ENCODE measurements around the gene MSN. TPM values are rescaled to one million over a fixed set of nuclear protein-coding genes. Genes with fewer than 3 reads are reported as not detected.

Gene MSN
- total RNA-seq, 1 donor from 2014 or later = 57.9 TPM

DNA sequence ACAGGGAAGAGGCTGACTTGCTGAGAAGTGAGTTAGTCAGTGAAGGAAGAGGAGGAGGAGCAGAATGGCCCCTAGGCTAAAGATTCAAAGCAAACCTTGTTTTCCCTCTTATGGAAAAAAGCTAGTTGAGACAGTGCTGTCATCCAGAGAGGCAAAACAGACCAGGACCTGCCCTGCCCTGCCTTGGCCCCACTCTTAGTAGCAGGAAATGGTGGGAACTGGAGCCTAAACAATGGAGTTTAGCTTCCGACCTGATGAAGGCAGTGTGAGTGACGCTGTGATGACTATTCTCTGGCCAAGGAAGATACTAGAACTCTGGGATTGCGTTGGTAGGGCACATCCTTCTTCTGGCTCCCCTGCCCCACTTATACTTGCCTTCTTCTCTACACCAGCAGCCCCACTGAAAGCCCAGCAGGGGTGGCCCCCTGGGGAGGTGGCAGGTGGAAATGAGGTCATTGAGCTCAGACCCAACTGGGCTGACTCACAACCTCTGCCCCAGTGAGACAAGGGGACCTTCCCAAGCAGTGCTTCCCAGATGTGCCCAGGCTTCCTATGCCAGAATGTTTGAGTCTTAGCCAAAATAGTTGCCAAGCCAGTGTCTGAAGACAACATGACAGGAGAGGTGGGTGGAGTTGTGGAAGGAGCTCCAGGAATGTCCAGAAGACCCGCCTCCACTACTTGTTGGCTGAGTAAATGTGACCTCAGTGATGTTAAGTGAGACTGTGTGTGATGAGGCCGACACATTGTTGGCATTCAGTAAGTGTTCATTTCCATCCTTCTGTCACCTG lies 38.8 kb downstream of the MSN start:
- Histone ChIP-seq H3K9ac (ENCODE audit: low read depth in 1 of 3, low read length in 3 of 3) (no peak overlapping the region), H3K4me3 (ENCODE audit: low read length in 3 of 3) (no peak overlapping the region), H3K27me3 (ENCODE audit: control insufficient read depth in 3 of 3, insufficient read depth in 3 of 3, low read length in 3 of 3) (no peaks in the 10 kb centered on the region)

DNA sequence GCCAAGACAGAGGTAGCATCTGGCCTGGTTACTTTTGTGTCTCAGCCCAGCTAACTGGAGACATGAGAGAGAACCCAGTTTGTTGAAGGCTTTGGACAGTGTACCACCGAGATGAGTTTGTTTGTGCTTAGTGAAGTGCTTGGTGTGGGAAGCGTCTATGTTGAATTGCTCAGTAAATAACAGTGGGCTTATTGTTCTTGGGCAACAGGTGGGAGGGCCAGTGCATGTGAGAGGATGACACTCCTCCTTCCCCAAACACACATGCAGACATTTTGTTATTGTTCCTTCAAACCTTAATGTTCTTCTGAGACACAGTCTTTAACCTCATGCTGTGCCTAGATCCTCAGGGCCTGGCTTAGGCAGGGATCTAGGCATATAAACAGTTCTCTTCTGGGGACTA lies 39.7 kb downstream of the MSN start:
- peaks cover 21 to 33% (median 24%) of the 10 kb centered on the region in 3 donors for H3K4me1 ChIP-seq (ENCODE audit: control insufficient read depth in 3 of 3, insufficient read depth in 3 of 3, low read length in 3 of 3)

More for the DNA sequence above, 38.8 kb downstream of the MSN start:
- no peaks in the 10 kb centered on the region for H3K9me3 ChIP-seq (ENCODE audit: control insufficient read depth in 3 of 3, low read length in 3 of 3)
- peaks cover 21 to 39% (median 25%) of the 10 kb centered on the region in 3 donors for H3K4me1 ChIP-seq (ENCODE audit: control insufficient read depth in 3 of 3, insufficient read depth in 3 of 3, low read length in 3 of 3)
- no peaks in the 10 kb centered on the region for H3K36me3 ChIP-seq (ENCODE audit: control insufficient read depth in 3 of 3, insufficient read depth in 3 of 3, low read length in 3 of 3)
- peak overlapping the region; percentile 62 for H3K27ac ChIP-seq (ENCODE audit: low read depth, low read length)

DNA sequence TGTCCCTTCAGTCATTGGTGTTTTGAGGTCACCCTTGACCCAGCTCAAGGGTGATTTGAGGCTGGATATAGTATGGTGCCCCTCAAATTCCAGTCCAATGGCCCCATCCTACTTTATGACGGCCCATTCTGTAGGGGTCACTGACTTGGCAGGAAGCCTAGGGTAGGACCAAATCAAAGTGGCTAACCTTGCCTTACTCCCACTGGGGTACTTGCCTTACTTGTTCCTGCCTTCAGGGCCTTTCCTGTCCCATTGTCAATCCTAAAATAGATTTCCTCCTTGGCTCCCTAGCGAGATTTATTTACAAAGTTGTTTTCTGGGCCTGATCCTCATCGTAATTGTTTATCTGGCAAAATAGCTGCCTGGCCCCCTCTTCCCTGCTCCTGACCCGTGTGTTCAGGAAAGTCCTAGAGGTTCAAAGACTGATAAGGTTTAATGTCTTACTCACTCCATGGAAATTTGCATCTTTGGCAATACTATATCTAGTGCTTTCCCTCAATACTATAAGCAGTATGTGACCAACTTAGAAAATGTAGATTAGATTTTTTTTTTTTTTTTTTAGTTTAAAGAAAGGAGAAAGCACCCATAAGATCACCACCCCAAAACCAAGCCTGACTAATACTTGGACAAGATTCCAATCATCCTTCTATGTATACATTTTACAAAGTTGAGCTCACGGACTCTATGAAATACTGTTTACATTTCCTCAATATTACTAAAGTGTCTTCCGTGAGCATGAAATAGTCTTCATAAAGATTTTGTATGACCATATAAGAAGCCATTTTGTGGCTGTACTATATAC lies 44.8 kb downstream of the MSN start:
- no peak overlapping the region for H3K9ac ChIP-seq (ENCODE audit: low read depth in 1 of 3, low read length in 3 of 3)
- no peaks in the 10 kb centered on the region for H3K27me3 ChIP-seq (ENCODE audit: control insufficient read depth in 3 of 3, insufficient read depth in 3 of 3, low read length in 3 of 3)
- H3K4me3 ChIP-seq (ENCODE audit: low read length in 3 of 3) = no peak overlapping the region
- H3K4me1 ChIP-seq (ENCODE audit: control insufficient read depth in 3 of 3, insufficient read depth in 3 of 3, low read length in 3 of 3) = peaks cover 0 to 2% (median 2%) of the 10 kb centered on the region in 3 donors
- H3K36me3 ChIP-seq (ENCODE audit: control insufficient read depth in 3 of 3, insufficient read depth in 3 of 3, low read length in 3 of 3) = peaks cover 0 to 6% (median 4%) of the 10 kb centered on the region in 3 donors
- H3K27ac ChIP-seq (ENCODE audit: low read depth, low read length) = no peak overlapping the region
- no peaks in the 10 kb centered on the region for H3K9me3 ChIP-seq (ENCODE audit: control insufficient read depth in 3 of 3, low read length in 3 of 3)

More for the DNA sequence above, 39.7 kb downstream of the MSN start:
- no peak overlapping the region for H3K9ac ChIP-seq (ENCODE audit: low read depth in 1 of 3, low read length in 3 of 3)
- H3K36me3 ChIP-seq (ENCODE audit: control insufficient read depth in 3 of 3, insufficient read depth in 3 of 3, low read length in 3 of 3) = no peaks in the 10 kb centered on the region
- H3K9me3 ChIP-seq (ENCODE audit: control insufficient read depth in 3 of 3, low read length in 3 of 3) = no peaks in the 10 kb centered on the region
- H3K27ac ChIP-seq (ENCODE audit: low read depth, low read length) = no peak overlapping the region
- H3K27me3 ChIP-seq (ENCODE audit: control insufficient read depth in 3 of 3, insufficient read depth in 3 of 3, low read length in 3 of 3) = no peaks in the 10 kb centered on the region
- no peak overlapping the region for H3K4me3 ChIP-seq (ENCODE audit: low read length in 3 of 3)

DNA sequence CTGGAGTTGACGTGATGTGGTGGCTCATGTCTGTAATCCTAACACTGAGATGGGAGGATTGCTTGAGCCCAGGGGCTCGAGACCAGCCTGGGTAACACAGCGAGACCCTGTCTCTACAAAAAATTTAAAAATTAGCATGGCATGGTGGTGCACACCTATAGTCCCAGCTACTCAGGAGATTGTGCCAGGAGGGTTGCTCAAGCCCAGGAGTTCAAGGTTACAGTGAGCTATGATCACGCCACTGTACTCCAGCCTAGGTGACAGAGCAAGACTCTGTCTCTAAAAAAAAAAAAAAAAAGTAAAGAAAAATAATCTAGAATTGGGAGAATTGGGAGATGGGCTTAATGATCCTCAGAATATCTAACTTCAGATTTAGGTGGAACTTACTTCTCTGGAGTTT lies 51.1 kb downstream of the MSN start:
- H3K27me3 ChIP-seq (ENCODE audit: control insufficient read depth in 3 of 3, insufficient read depth in 3 of 3, low read length in 3 of 3) = peaks cover 0 to 4% (median 0%) of the 10 kb centered on the region in 3 donors
- H3K36me3 ChIP-seq (ENCODE audit: control insufficient read depth in 3 of 3, insufficient read depth in 3 of 3, low read length in 3 of 3) = peaks cover 4 to 11% (median 10%) of the 10 kb centered on the region in 3 donors
- H3K9ac ChIP-seq (ENCODE audit: low read depth in 1 of 3, low read length in 3 of 3) = no peak overlapping the region
- H3K4me1 ChIP-seq (ENCODE audit: control insufficient read depth in 3 of 3, insufficient read depth in 3 of 3, low read length in 3 of 3) = no peaks in the 10 kb centered on the region
- H3K9me3 ChIP-seq (ENCODE audit: control insufficient read depth in 3 of 3, low read length in 3 of 3) = no peaks in the 10 kb centered on the region
- no peak overlapping the region for H3K4me3 ChIP-seq (ENCODE audit: low read length in 3 of 3)
- no peak overlapping the region for H3K27ac ChIP-seq (ENCODE audit: low read depth, low read length)

DNA sequence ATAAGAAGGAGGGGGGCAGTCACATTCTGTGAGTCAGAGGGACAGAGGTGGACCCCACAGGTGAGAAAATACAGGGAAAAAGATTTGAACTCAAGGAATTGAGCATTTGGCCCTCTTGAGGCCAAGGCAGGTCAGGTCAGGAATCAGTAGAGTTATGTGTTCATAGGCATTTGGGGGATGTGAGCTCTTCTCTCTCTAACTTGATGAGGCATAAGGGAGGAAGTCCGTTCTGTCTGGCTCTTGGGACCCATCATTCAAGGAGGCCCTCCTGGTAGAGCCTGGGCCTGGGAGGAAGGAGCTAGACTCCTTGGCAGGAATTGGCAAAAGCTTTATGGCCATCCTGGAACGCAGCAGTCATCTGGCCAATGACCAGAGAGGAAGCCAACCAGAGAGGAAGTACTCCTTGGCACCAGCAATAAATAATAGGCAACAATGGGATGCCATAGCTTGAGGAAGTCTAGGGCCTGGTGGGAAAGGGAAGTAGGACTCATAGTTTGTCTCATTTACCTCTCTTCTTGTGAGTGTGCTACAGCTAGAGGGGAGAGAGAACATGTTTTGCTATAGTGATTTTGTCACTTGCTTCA lies 53.0 kb downstream of the MSN start:
- H3K9ac ChIP-seq (ENCODE audit: low read depth in 1 of 3, low read length in 3 of 3) = no peak overlapping the region
- peaks cover 0 to 4% (median 0%) of the 10 kb centered on the region in 3 donors for H3K27me3 ChIP-seq (ENCODE audit: control insufficient read depth in 3 of 3, insufficient read depth in 3 of 3, low read length in 3 of 3)
- H3K9me3 ChIP-seq (ENCODE audit: control insufficient read depth in 3 of 3, low read length in 3 of 3) = no peaks in the 10 kb centered on the region
- no peak overlapping the region for H3K27ac ChIP-seq (ENCODE audit: low read depth, low read length)
- H3K36me3 ChIP-seq (ENCODE audit: control insufficient read depth in 3 of 3, insufficient read depth in 3 of 3, low read length in 3 of 3) = peaks cover 4 to 11% (median 10%) of the 10 kb centered on the region in 3 donors
- H3K4me3 ChIP-seq (ENCODE audit: low read length in 3 of 3) = no peak overlapping the region
- no peaks in the 10 kb centered on the region for H3K4me1 ChIP-seq (ENCODE audit: control insufficient read depth in 3 of 3, insufficient read depth in 3 of 3, low read length in 3 of 3)

DNA sequence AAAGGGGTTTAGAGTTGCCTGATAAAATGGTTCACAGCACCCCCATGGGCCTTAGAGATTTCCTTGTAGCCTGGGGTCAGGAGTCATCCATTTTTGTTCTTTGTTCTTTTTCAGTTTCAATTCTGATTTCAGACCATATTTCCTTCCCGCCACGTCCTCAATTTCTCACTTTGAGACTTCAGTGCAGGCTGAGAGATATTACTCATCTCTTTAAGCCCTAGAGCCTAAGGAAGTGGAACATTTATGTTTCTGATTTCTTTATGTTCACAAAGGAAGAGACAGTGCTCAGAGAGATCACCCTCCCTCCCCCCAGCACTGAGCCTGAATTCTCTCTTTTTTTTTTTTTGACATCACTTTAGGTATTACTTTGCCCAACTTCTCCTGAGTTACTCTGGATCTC lies 56.3 kb downstream of the MSN start:
- Histone ChIP-seq H3K9ac (ENCODE audit: low read depth in 1 of 3, low read length in 3 of 3) (no peak overlapping the region), H3K4me1 (ENCODE audit: control insufficient read depth in 3 of 3, insufficient read depth in 3 of 3, low read length in 3 of 3) (no peaks in the 10 kb centered on the region), H3K27ac (ENCODE audit: low read depth, low read length) (no peak overlapping the region), H3K36me3 (ENCODE audit: control insufficient read depth in 3 of 3, insufficient read depth in 3 of 3, low read length in 3 of 3) (peaks cover 0 to 4% (median 0%) of the 10 kb centered on the region in 3 donors), H3K4me3 (ENCODE audit: low read length in 3 of 3) (no peak overlapping the region), H3K27me3 (ENCODE audit: control insufficient read depth in 3 of 3, insufficient read depth in 3 of 3, low read length in 3 of 3) (peaks cover 0 to 4% (median 0%) of the 10 kb centered on the region in 3 donors), H3K9me3 (ENCODE audit: control insufficient read depth in 3 of 3, low read length in 3 of 3) (no peaks in the 10 kb centered on the region)

DNA sequence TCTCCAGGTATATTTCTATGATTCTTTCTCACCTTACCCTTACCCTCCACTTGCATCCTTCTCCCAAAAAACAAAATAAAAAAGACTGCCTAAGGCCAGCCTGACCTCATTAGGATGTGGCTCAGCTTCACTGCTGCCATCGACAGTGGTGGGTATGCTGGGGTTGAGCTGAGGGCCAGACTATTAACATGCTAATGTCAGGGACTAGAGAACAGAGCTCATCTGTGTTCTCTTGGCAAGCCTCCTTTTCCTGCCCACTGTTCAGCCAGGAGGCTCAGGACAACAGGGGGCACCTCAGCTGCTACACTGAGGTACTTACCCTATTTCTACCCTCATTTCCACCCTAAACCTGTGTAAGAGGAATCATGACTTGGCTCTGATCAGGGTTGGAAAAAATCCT lies 59.3 kb downstream of the MSN start:
- Histone ChIP-seq H3K4me3 (ENCODE audit: low read length in 3 of 3) (no peak overlapping the region), H3K9me3 (ENCODE audit: control insufficient read depth in 3 of 3, low read length in 3 of 3) (no peaks in the 10 kb centered on the region), H3K27me3 (ENCODE audit: control insufficient read depth in 3 of 3, insufficient read depth in 3 of 3, low read length in 3 of 3) (no peaks in the 10 kb centered on the region), H3K27ac (ENCODE audit: low read depth, low read length) (no peak overlapping the region), H3K9ac (ENCODE audit: low read depth in 1 of 3, low read length in 3 of 3) (no peak overlapping the region), H3K4me1 (ENCODE audit: control insufficient read depth in 3 of 3, insufficient read depth in 3 of 3, low read length in 3 of 3) (no peaks in the 10 kb centered on the region), H3K36me3 (ENCODE audit: control insufficient read depth in 3 of 3, insufficient read depth in 3 of 3, low read length in 3 of 3) (peaks cover 7 to 20% (median 13%) of the 10 kb centered on the region in 3 donors)

DNA sequence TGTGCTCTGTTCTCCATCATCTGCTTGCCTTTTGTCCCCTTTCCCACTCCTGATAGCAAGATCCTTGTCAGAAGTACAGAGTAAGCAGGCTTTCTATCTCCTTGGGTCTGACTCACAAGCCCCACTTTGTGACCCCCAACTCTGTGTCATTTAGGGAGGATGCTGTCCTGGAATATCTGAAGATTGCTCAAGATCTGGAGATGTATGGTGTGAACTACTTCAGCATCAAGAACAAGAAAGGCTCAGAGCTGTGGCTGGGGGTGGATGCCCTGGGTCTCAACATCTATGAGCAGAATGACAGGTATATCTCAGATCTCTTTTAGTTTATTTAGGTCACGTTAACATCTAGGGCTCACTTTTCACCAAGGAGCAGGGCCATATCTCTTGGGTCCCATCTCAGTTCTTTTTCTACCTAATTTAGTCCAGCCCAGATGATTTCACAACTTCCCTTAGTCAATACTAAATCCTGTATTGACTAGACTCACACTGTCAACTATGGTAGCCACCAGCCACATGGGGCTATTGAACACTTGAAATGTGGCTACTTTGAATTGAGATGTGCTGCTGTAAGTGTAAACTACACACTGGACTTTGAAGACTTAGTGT lies 64.3 kb downstream of the MSN start:
- Histone ChIP-seq H3K27ac (ENCODE audit: low read depth, low read length) (no peak overlapping the region), H3K27me3 (ENCODE audit: control insufficient read depth in 3 of 3, insufficient read depth in 3 of 3, low read length in 3 of 3) (peaks cover 0 to 2% (median 0%) of the 10 kb centered on the region in 3 donors), H3K4me1 (ENCODE audit: control insufficient read depth in 3 of 3, insufficient read depth in 3 of 3, low read length in 3 of 3) (no peaks in the 10 kb centered on the region), H3K9me3 (ENCODE audit: control insufficient read depth in 3 of 3, low read length in 3 of 3) (no peaks in the 10 kb centered on the region), H3K9ac (ENCODE audit: low read depth in 1 of 3, low read length in 3 of 3) (no peak overlapping the region), H3K36me3 (ENCODE audit: control insufficient read depth in 3 of 3, insufficient read depth in 3 of 3, low read length in 3 of 3) (peaks cover 28 to 54% (median 44%) of the 10 kb centered on the region in 3 donors), H3K4me3 (ENCODE audit: low read length in 3 of 3) (no peak overlapping the region)

DNA sequence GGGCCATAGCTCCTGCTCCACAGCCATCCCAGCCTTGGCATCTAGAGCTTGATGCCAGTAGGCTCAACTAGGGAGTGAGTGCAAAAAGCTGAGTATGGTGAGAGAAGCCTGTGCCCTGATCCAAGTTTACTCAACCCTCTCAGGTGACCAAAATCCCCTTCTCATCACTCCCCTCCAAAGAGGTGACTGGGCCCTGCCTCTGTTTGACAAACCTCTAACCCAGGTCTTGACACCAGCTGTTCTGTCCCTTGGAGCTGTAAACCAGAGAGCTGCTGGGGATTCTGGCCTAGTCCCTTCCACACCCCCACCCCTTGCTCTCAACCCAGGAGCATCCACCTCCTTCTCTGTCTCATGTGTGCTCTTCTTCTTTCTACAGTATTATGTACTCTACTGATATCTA lies 73.5 kb downstream of the MSN start:
- Histone ChIP-seq H3K4me3 (ENCODE audit: low read length in 3 of 3) (no peak overlapping the region), H3K9me3 (ENCODE audit: control insufficient read depth in 3 of 3, low read length in 3 of 3) (no peaks in the 10 kb centered on the region), H3K4me1 (ENCODE audit: control insufficient read depth in 3 of 3, insufficient read depth in 3 of 3, low read length in 3 of 3) (no peaks in the 10 kb centered on the region), H3K36me3 (ENCODE audit: control insufficient read depth in 3 of 3, insufficient read depth in 3 of 3, low read length in 3 of 3) (peaks cover 31 to 39% (median 39%) of the 10 kb centered on the region in 3 donors), H3K27me3 (ENCODE audit: control insufficient read depth in 3 of 3, insufficient read depth in 3 of 3, low read length in 3 of 3) (peaks cover 0 to 3% (median 0%) of the 10 kb centered on the region in 3 donors), H3K27ac (ENCODE audit: low read depth, low read length) (no peak overlapping the region), H3K9ac (ENCODE audit: low read depth in 1 of 3, low read length in 3 of 3) (no peak overlapping the region)
